Measurements from ENCODE around the gene DUOX2.
"Not testable (repeated sequence)": the region's sequence is repeated elsewhere in the genome, so short reads cannot be mapped to it uniquely, and the experiment has no call there.

Gene DUOX2

DNA sequence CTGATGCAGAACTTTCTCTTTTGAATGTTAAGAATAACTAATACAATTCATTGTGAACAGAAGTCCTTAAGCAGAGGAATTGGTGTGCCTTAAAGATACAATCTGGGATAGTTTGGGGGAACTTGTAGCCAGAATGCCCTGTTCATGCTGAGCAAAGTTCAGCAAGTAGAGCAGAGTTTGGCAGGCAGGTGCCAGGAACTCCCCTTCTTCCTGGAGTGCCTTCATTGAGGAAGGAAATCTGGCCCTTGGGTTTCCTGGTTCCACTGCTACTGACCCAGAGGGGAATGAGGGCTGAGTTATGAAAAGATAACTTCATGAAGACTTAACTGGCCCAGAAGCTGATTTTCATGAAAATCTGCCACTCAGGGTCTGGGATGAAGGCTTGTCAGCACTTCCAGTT, 40.4 kb downstream of the DUOX2 start:
- not testable (repeated sequence) for DNase-seq (ENCODE audit: low spot score)

DNA sequence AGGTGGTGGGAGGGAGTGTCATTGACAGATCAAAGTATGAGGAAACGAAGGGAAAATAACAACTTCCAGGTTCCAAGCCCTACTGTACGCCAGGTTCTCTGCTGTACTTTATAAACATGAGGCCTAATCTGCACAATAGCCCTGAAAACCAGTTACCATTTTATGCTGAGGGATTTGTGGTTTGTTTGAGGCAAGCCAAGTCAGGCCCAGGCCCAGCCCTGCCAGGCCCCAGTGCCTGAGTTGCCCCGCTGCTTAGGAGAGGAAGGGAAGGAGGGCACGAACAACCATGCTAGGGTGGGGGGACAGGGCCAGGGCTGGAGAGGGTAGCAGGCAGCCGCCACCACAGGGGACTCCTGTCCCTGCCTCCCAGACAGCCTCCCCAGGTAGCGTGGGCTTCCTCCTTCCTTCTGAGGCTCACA, 44.0 kb downstream of the DUOX2 start:
- DNase-seq (ENCODE audit: low spot score) = not testable (repeated sequence)

DNA sequence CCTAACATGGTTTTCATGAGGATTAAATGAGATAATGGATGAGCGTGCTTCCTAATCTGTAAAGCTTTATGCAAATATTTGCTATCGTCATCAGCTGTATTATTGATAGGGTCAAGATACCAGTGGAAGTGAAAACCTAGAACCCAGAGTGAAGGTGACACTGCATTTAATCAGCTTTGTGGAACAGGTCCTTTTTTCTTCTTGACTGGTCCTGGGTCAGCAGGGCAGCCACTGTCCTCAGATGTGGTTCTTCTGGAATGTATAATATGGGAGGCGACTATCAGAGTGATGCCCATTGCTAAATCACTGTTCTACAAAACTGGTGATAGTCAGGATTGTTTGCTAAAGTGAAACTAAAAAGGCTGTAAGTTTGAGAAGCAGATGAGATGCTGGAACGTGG, 49.6 kb downstream of the DUOX2 start:
- no peak for DNase-seq (ENCODE audit: low spot score)

DNA sequence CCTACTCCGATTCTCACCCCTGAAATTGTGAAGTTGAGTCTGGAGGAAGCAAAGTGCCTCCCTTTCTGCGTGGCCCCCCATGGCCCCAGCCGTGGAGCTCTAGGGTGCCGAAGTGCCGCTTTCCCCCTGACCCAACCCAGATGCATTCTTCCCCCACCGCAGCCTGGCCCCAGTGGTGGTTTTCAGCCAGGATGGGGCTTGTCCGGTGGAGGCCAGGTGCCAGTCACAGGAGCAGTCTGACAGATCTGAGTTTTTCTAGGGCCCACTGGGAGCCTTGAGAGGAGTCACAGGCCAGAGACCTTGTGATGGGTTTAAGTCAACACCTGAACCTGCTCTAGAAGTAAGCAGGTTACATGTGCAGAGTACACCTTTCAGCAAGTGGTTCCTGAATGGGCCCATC, 51.7 kb downstream of the DUOX2 start:
- not testable (repeated sequence) for DNase-seq (ENCODE audit: low spot score)

DNA sequence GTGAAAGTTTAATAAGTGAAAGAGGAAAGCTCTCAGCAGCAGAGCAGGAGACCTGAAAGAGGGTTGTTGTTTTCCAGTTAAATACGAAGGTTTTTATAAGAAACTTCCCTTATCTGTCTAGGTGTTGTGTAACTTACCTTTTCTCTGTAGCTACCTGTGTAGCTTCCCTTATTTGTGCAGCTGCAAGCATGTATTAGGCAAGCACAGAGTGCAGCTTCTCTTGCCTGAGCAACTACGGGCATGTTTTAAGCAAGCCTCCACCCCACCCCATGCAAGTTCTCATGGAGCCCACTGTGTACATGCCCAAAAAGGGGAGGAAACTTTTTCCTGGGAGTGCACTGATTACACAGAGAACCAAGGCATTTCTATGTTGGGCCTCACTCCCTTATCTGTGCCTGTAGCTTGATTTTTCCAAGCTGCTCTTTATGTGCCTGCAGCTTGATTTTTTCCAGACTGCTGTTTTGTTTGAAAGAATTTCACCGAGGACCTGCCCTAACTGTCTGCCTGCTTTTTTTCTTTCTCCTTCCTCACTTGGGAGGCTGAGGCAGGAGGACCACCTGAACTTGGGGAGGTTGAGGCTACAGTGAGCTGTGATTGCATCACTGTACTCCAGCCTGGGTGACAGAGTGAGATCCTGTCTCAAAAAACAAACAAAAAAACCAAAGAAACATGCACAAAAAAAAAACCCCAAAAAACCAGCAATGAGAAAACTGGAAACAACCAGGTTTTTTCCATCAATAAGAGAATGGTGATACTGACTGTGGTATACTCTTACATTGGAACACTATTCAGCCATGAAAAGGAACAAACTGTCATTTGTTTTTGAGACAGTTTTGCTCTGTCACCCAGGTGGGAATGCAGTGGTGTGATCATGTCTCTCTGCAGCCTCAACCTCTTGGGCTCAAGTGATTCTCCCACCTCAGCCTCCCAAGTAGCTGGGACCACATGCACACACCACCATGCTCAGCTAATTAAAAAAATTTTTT, 55.0 kb downstream of the DUOX2 start:
- not testable (repeated sequence) for DNase-seq (ENCODE audit: low spot score)

DNA sequence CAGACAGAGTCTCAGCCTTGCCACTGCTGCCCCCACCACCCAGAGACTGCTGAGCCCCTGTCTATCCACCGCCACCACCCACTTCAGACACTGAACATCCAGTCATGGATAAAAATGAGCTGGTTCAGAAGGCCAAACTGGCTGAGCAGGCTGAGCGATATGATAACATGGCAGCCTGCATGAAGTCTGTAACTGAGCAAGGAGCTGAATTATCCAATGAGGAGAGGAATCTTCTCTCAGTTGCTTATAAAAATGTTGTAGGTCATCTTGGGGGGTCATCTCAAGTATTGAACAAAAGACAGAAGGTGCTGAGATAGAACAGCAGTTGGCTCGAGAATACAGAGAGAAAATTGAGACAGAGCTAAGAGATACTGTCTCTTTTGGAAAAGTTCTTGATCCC, 61.3 kb downstream of the DUOX2 start:
- not testable (repeated sequence) for DNase-seq (ENCODE audit: low spot score)

DNA sequence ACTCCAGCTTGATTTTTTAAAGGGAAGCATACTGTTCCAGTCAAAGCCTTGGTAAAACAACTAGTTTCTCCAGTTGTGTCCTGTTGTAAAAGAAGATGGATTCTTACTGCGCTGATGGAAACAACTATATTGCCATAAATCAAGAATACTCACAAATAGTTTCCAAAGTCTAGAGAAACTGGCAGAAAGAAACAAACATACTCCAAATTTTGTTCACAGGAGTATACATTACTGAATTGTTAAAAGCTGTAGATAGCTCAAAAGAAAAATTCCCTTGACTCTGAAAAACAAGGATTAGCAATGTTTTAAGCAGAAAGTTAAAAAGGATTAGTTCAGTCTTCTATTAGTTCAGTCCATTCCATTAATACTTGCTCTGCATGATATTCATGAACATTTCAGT, 63.4 kb downstream of the DUOX2 start:
- DNase-seq (ENCODE audit: low spot score) = no peak

DNA sequence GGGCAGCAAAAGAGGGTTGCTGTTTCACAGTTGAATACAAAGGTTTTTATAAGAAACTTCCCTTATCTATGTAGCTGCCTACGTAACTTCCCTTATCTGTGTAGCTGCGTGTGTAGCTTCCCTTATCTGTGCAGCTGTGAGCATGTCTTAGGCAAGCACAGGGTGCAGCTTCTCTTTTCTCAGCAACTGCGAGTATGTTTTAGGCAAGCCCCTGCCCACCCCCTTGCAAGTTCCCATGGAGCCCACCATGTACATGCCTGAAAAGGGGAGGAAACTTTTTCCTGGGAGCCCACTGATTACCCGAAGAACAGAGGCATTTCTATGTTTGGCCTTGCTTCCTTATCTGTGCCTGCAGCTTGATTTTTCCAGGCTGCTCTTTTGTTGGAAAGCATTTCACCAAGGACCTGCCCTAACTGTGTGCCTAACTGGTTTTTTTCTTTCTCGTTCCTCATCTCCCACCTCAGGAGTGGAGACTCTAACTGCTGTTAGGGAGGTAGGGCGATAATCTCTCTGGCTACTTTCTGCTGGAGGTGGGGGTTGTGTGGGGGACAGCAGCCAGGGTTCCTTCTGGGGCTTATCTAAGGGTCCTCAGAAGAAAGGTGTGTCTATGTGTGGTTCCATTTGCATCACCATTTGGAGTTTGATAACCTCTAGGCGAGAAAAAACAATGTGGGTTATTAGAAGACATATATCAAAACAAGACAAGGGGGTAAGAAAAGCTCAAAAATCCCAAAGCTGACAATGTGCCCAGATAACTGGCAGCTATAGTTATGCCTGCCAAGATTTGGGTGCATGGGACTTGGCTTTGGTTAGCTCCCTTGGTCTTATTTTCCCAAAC, 65.0 kb downstream of the DUOX2 start:
- DNase-seq (ENCODE audit: low spot score) = no peak

DNA sequence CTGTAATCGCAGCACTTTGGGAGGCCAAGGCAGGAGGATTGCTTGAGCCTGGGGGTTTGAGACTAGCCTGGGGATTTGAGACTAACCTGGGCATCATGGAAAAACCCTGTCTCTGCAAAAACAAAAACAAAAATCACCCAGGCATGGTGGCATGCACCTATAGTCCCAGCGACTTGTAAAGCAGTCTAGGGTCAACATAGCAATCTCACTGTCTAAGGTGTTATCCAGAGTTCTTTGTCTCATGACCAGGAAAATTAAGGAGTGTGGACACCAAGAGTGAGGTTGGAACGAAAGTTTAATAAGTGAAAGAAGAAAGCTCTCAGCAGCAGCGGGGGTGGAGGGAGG, 65.6 kb downstream of the DUOX2 start:
- not testable (repeated sequence) for DNase-seq (ENCODE audit: low spot score)

DNA sequence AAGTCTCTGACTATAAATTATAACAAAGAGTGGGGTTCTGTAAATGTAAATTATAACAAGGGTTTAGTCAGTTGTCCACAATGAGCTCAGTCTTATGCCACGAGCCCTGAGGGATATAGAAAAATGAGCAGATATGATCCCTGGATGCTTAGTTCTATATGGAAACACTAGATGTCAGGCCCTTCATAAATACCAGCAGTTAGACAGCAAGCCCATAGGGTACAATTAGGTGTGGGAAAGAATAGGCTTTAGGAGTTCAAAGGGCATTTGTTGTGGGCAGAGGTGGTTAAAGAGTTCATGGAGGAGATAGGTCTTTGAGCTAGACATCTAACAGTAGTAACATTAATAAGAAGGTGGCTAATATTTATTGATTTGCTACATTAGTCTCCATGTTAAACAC, 69.7 kb downstream of the DUOX2 start:
- DNase-seq (ENCODE audit: low spot score) = not testable (repeated sequence)

DNA sequence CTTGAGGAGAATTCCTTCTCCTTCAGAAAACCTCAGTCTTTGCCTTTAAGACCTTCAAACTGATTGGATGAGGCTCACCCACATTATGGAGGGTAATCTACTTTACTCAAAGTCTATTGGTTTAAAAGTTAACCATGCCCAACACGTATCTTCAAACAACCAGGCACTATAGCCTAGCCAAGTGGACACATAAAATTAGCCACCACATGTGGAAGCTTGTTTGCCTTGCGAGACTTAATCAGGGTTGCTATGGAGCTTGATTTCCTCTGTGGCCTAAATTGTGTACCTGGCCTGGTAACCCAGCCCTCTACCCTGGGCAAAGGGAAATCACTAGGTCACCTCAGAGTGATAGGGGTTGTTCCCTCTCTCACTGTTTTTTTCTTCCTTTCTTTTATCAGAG, 71.1 kb downstream of the DUOX2 start:
- not testable (repeated sequence) for DNase-seq (ENCODE audit: low spot score)
